GM12801 (cell line): ENCODE results near the gene CDNF.

Source experiments
- CTCF ChIP-seq: IDR thresholded peaks from one replicate; pipeline ENCODE4 v1.5.1; 2011; ENCODE audit warnings: control low read depth; ENCODE audit not compliant: insufficient read length; ENCODE audit errors: extremely low read depth

Gene CDNF

GRCh38 chr10:14844948-14845347, 7.1 kb upstream of the CDNF start:
- TF ChIP-seq CTCF: no peak

- TF ChIP-seq CTCF: no peak
These were observed 5.6 kb upstream of the CDNF start for GRCh38 chr10:14843327-14843988.

- no peak for TF ChIP-seq CTCF
These were observed 2.3 kb upstream of the CDNF start for GRCh38 chr10:14840178-14840577.

- TF ChIP-seq CTCF: no peak
These were observed 1.5 kb upstream of the CDNF start for GRCh38 chr10:14839305-14839695.

GRCh38 chr10:14838582-14839304, 906 bp upstream of the CDNF start:
- no peak for TF ChIP-seq CTCF

GRCh38 chr10:14837003-14837756, 657 bp downstream of the CDNF start:
- TF ChIP-seq CTCF: no peak

- no peak for TF ChIP-seq CTCF
These were observed 1.6 kb downstream of the CDNF start for GRCh38 chr10:14836208-14836607.
